ENCODE measurements around the gene ALKBH6. TPM values are rescaled to one million over a fixed set of nuclear protein-coding genes. Genes with fewer than 3 reads are reported as not detected.

ALKBH6 gene
- total RNA-seq, result 10 to 100 TPM; 42.0 to 49.0 TPM

DNA sequence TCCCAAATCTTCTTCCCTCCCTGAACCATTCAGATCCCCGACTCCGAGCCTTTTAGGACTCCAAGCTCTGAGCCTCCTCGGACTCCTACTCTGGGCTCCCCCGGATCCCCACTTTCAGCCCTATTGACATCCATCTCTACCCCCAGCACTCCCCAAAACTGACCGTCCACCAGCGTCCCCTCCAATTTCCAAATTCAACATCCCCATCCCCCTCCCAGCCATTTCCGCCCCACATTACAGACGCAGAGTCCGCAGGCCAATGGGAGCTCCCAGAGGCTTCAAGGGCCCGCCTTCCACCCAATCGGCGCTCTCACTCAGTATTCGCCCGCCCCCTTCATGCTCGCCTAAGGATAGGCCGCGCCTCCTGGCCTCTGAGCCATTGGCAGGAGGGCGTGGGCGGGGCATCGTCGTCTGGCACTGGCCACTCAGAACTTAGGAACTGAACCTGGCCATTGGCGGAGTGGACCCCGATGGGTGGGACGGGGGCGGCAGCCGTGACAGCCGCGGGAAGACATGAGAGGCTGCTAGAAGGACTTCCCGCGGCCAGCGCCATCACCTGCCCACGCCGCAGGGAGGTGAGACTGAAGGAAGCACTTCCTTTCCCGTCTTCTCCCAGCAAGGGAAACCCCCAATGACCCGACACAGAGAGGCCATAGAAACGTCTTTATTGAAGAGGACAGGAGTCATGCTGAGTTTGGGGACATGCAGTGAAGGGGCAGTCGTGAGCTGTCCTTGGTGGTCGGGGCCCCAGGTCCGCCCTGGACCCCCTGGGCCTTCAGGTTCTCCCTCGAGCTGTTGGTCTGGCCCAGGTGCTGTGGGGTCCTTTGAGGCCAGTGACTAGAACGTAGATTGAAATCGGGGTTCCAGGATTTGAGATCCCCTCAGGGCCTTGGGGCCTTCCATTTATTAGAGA lies at the start of gene ALKBH6:
Gene ALKBH6, minus strand, starts transcription at position 202 of the 913 bp plus-strand sequence. CDS start 816 bp downstream, outside the sequence.
- intact Hi-C loops (cut with DNase I), result loop anchor here (5.0 kb wide), 1 partner anchor 38 kb away; the partner anchor contains the start of genes THAP8 and WDR62
- WGBS, result 2% methylated on average over 41 of the region's 42 CpGs

GRCh38 chr19:36061367-36061766 lies 47.4 kb upstream of the ALKBH6 start:
- Histone ChIP-seq H3K9me3 (no peaks in the 10 kb centered on the region), H3K4me1 (replicated peaks) (no peaks in the 10 kb centered on the region), H3K36me3 (no peaks in the 10 kb centered on the region), H3K4me3 (no peak overlapping the region), H3K27ac (no peak overlapping the region), H3K27me3 (replicated peaks; ENCODE audit: insufficient read depth) (no peaks in the 10 kb centered on the region)
- DNase-seq (ENCODE audit: low spot score), result no peak
- 88% methylated on average over 2 of the region's 2 CpGs for WGBS
- no peak for TF ChIP-seq POLR2A (IDR thresholded peaks at IDR 0.05)
- TF ChIP-seq, protein P1, sequence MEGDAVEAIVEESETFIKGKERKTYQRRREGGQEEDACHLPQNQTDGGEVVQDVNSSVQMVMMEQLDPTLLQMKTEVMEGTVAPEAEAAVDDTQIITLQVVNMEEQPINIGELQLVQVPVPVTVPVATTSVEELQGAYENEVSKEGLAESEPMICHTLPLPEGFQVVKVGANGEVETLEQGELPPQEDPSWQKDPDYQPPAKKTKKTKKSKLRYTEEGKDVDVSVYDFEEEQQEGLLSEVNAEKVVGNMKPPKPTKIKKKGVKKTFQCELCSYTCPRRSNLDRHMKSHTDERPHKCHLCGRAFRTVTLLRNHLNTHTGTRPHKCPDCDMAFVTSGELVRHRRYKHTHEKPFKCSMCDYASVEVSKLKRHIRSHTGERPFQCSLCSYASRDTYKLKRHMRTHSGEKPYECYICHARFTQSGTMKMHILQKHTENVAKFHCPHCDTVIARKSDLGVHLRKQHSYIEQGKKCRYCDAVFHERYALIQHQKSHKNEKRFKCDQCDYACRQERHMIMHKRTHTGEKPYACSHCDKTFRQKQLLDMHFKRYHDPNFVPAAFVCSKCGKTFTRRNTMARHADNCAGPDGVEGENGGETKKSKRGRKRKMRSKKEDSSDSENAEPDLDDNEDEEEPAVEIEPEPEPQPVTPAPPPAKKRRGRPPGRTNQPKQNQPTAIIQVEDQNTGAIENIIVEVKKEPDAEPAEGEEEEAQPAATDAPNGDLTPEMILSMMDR (IDR thresholded peaks at IDR 0.05), result no peak
- no peak for TF ChIP-seq POLR2AphosphoS5 (IDR thresholded peaks at IDR 0.05)
- intact Hi-C loops (cut with DNase I), result no loop called here

More for the DNA sequence above, at the start of gene ALKBH6:
- peak within 1 kb of the TSS; percentile 70 for H3K27ac ChIP-seq
- peak; percentile 99 for DNase-seq (ENCODE audit: low spot score)
- H3K4me3 ChIP-seq, result peak within 1 kb of the TSS; percentile 44 to 57
- no peaks in the 10 kb centered on the region for H3K27me3 ChIP-seq (replicated peaks; ENCODE audit: insufficient read depth)
- no peaks in the 10 kb centered on the region for H3K36me3 ChIP-seq
- H3K4me1 ChIP-seq (replicated peaks), result peaks cover 4% of the 10 kb centered on the region
- H3K9me3 ChIP-seq, result no peaks in the 10 kb centered on the region
- TF ChIP-seq POLR2AphosphoS5 (IDR thresholded peaks at IDR 0.05) (peak; percentile 95), POLR2A (IDR thresholded peaks at IDR 0.05) (peak; percentile 54)
- TF ChIP-seq, protein P1 (IDR thresholded peaks at IDR 0.05), result no peak

DNA sequence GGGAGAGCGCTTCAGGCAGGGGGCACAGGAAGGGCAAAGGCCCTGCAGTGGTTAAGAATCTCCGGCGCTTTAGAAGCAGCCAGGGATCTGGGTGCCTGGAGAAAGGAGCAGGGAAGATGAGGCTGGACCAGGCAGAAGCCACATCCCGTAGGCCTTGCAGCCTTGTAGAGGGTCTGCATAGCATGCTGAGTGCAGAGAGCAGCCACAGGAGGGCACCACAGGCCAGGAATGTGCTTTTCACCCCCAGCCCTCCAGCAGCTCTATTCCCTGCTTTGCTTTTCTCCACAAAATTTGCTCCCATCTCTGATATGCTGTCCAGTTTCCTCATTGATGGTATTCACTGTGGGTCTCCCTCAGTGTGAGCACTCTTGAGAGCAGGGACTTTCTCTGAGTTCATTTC lies 46.4 kb upstream of the ALKBH6 start:
- H3K9me3 ChIP-seq, result no peaks in the 10 kb centered on the region
- H3K36me3 ChIP-seq, result no peaks in the 10 kb centered on the region
- WGBS, result 78% methylated on average over 4 of the region's 4 CpGs
- no peak overlapping the region for H3K4me3 ChIP-seq
- no peak overlapping the region for H3K27ac ChIP-seq
- TF ChIP-seq, protein P1 (IDR thresholded peaks at IDR 0.05), result peak in 2 of 4 experiments; percentile 32 to 50
- TF ChIP-seq POLR2AphosphoS5 (IDR thresholded peaks at IDR 0.05), result no peak
- DNase-seq (ENCODE audit: low spot score), result no peak
- no peaks in the 10 kb centered on the region for H3K27me3 ChIP-seq (replicated peaks; ENCODE audit: insufficient read depth)
- no peaks in the 10 kb centered on the region for H3K4me1 ChIP-seq (replicated peaks)
- intact Hi-C loops (cut with DNase I), result no loop called here

- intact Hi-C loops (cut with DNase I), result loop anchor here (10.0 kb wide), 1 partner anchor 305 kb away; the partner anchor contains the start of genes HSPB6 and PROSER3
- Histone ChIP-seq H3K27me3 (replicated peaks; ENCODE audit: insufficient read depth) (no peaks in the 10 kb centered on the region), H3K9me3 (no peaks in the 10 kb centered on the region), H3K36me3 (no peaks in the 10 kb centered on the region), H3K27ac (no peak overlapping the region), H3K4me3 (no peak overlapping the region), H3K4me1 (replicated peaks) (no peaks in the 10 kb centered on the region)
- 85% methylated on average over 6 of the region's 6 CpGs for WGBS
- no peak for DNase-seq (ENCODE audit: low spot score)
- TF ChIP-seq POLR2AphosphoS5 (IDR thresholded peaks at IDR 0.05), result no peak
- TF ChIP-seq, protein P1 (IDR thresholded peaks at IDR 0.05), result no peak
- TF ChIP-seq POLR2A (IDR thresholded peaks at IDR 0.05), result no peak
These were observed 45.3 kb upstream of the ALKBH6 start for GRCh38 chr19:36059180-36059910.

Data from prostate gland (tissue), 2 donors.